ENCODE measurements around the gene MAP1LC3A.

DNA sequence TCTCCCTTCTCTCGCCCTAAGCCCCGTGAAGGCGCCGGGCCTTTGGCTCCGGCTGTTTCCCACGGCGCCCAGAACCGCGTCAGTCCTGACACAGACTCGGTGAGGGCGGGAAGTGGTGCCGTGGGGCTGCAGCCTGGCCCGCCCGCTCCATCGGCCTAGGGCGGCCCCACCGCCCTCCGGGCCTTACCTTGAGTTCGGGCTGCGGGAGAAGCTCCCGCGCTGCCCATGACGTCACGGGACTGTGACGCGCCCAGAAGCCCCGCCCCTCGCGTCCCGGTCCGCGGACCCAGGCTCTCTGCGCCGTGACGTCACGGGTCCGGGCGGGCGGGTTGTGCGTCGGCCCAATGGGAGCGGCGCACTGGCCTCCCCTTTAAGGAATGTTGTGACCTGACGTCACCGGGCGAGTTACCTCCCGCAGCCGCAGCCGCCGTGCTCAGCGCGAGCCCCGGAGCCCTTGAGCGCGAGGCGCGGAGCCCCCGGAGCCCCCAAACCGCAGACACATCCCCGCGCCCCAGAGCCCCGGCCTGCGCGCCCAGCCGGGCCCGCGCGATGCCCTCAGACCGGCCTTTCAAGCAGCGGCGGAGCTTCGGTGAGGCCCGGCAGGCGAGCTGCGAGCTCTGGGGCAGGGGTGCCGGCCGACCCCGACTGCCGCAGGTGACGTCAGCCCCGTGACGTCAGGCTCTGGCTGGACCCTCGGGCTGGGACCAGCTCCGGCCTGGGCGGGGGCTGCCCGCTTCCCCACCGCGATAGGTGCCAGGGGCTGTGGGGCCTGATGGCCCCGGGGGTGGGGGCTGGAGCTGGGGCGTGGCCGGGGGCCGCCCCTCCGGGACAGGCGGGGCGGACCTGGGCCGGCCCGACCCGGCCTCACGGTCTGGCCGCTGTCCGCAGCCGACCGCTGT lies at the start of gene MAP1LC3A:
- TF ChIP-seq CTCF (IDR thresholded peaks at IDR 0.05) (no peak), POLR2A (IDR thresholded peaks at IDR 0.05) (no peak), POLR2AphosphoS5 (IDR thresholded peaks at IDR 0.05) (peak; percentile 82 to 96 (median 90))
